Activated naive CD4-positive, alpha-beta T cell treated with anti-CD3 and anti-CD28 coated beads, Interleukin-2, amount 50 U/mL, for 72 hours (primary cell): ENCODE data around the gene PCP2. TPM values are rescaled to one million over a fixed set of nuclear protein-coding genes. Genes with fewer than 3 reads are reported as not detected.
"Not testable (repeated sequence)": the region's sequence is repeated elsewhere in the genome, so short reads cannot be mapped to it uniquely, and the experiment has no call there.

Experiments used
- ATAC-seq, 2 donors: fragments of 150-1000 bp; cut with Tn5 transposase; 2 replicates each; pipeline ENCODE4 v1.10.0; 2021; ENCODE audit warnings: mild to moderate bottlenecking in 2 of 2, moderate library complexity in 2 of 2
- DNase-seq, 2 donors: peaks; one replicate each; pipeline ENCODE4 v3.0.0; 2021 to 2022; ENCODE audit warnings: low spot score in 2 of 2
- H3K27ac Mint-ChIP-seq, 2 donors: one replicate each; pipeline ENCODE4 v1.8.0; 2022; ENCODE audit warnings: mild to moderate bottlenecking in 2 of 2, mixed read lengths in 2 of 2
- H3K36me3 Mint-ChIP-seq, 2 donors: one replicate each; pipeline ENCODE4 v1.8.0; 2022; ENCODE audit warnings: mixed read lengths in 2 of 2
- H3K9me3 Mint-ChIP-seq, 2 donors: one replicate each; pipeline ENCODE4 v1.8.0; 2022; ENCODE audit warnings: mixed read lengths in 2 of 2
- total RNA-seq, 2 donors: library from RNA; stranded (reverse); gene quantifications; one replicate each; pipeline ENCODE4 v1.2.3, GENCODE V29; 2022

PCP2 gene
- total RNA-seq, 2 donors from 2014 or later = 1.8 to 4.2 TPM

DNA sequence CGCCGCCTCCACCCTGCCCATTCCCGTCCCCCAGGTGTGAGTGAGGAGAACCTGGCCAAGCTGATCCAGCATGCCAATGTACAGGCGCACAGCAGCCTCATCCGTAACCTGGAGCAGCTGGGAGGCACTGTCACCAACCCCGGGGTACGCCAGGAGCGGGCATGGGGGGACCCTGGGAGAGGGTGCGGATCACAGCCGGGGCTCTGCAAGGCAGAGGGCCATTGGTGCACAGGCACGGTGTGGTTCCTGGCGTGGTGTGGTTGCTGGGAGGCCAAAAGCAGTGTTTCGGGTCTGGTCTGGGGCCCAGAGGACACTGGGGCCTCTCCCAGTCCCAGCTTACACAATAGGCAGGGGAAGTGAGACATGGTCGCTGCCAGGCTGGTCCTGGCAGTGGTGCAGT lies 11.6 kb upstream of the PCP2 start:
- Mint-ChIP-seq H3K27ac (no peak overlapping the region), H3K9me3 (peaks cover 2% of the 10 kb centered on the region in 2 donors), H3K36me3 (peaks cover 3 to 4% of the 10 kb centered on the region in 2 donors)
- DNase-seq (no peak), ATAC-seq (no peak)

DNA sequence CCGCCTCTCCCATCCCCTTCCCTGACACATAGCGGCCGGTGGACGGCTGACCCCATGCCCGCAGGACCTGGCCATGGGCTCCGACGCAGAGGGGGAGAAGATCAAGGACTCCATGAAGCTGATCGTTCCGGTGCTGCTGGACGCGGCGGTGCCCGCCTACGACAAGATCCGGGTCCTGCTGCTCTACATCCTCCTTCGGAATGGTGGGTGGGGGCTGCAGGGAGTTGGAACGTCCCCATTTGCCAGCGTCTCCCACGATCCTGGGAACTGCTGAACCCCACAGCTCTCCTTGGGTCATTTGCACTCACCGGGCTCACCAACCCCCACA lies 11.0 kb upstream of the PCP2 start:
- ATAC-seq (no peak), DNase-seq (no peak)
- H3K36me3 Mint-ChIP-seq = peaks cover 9 to 10% of the 10 kb centered on the region in 2 donors
- H3K27ac Mint-ChIP-seq = no peak overlapping the region
- peaks cover 7 to 8% of the 10 kb centered on the region in 2 donors for H3K9me3 Mint-ChIP-seq

DNA sequence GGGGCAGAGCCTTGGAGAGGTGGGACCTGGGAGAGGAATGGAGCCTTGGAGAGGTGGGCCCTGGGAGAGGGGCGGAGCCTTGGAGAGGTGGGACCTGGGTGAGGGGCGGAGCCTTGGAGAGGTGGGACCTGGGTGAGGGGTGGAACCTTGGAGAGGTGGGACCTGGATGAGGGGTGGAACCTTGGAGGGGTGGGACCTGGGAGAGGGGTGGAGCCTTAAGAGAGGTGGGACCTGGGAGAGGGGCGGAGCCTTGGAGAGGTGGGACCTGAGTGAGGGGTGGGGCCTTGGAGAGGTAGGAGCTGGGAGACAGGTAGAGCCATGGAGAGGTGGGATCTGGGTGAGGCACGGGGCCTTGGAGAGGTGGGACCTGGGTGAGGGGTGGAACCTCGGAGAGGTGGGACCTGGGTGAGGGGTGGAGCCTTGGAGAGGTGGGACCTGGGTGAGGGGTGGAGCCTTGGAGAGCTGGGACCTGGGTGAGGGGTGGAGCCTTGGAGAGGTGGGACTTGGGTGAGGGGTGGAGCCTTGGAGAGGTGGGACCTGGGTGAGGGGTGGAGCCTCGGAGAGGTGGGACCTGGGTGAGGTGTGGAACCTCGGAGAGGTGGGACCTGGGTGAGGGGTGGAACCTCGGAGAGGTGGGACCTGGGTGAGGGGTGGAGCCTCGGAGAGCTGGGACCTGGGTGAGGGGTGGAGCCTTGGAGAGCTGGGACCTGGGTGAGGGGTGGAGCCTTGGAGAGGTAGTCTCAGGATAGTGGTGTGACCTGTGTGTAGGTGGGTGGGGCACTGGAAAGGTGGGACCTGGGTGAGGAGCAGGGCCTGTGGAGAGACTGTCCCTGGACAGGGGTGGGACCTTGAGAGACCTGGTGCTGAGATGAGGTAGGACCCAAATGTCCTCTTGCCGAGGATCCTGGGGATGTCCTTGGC lies 10.4 kb upstream of the PCP2 start:
- ATAC-seq (peak in 1 of 2 donors; percentile 46), DNase-seq (peak in 1 of 2 donors; percentile 27)
- not testable (repeated sequence) for H3K27ac Mint-ChIP-seq, H3K9me3 Mint-ChIP-seq
- peaks cover 10 to 16% of the 10 kb centered on the region in 2 donors for H3K36me3 Mint-ChIP-seq

DNA sequence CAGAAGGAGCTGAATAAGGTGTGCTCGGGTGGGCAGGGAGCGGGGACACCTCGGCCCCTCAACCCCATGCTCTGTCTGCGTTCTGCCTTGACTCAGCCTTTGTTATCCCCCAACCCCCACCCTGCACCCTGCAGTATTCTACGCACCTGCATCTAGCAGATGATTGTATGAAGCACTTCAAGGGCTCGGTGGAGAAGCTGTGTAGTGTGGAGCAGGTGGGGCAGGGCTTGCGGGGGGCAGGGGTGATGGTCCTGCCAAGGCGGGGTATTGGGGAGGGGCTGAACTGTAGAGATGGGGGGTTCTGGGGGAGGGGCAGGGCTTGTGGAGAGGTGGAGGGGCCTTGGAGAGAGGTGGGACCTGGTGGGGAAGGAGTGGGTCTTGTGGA lies 9.5 kb upstream of the PCP2 start:
- Mint-ChIP-seq H3K27ac (peak overlapping the region in 1 of 2 donors; percentile 87), H3K36me3 (peaks cover 10 to 17% of the 10 kb centered on the region in 2 donors), H3K9me3 (peaks cover 7 to 8% of the 10 kb centered on the region in 2 donors)
- DNase-seq (no peak), ATAC-seq (no peak)

DNA sequence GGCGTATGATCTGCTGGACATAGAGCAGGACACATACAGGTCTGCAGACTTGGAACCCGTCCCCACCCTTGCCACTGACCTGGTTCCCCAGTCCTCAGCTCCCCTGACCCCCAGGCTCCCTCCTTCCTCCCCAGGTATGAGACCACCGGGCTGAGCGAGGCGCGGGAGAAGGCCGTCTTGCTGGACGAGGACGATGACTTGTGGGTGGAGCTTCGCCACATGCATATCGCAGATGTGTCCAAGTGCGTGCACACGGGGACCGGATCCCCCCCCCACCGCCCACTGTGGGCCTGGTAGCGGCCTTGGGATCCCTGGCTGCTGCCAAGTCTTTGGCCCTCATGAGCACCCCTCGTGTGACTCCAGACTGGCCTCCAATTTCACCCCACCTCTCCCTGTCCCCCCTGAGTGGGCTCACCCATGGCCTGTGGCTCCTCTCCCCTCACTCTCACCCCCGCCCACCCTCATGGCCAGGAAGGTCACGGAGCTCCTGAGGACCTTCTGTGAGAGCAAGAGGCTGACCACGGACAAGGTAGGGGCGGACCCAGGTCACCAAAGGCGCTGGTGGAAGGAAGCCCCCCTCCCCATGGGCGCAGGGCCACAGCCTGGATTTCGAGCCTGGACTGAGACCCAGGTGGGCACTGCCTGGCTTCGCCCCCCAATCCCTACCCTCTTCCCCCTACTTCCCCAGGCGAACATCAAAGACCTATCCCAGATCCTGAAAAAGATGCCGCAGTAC lies 8.9 kb upstream of the PCP2 start:
- Mint-ChIP-seq H3K36me3 (peaks cover 10 to 17% of the 10 kb centered on the region in 2 donors), H3K27ac (no peak overlapping the region), H3K9me3 (peaks cover 7 to 8% of the 10 kb centered on the region in 2 donors)
- DNase-seq (no peak), ATAC-seq (no peak)

DNA sequence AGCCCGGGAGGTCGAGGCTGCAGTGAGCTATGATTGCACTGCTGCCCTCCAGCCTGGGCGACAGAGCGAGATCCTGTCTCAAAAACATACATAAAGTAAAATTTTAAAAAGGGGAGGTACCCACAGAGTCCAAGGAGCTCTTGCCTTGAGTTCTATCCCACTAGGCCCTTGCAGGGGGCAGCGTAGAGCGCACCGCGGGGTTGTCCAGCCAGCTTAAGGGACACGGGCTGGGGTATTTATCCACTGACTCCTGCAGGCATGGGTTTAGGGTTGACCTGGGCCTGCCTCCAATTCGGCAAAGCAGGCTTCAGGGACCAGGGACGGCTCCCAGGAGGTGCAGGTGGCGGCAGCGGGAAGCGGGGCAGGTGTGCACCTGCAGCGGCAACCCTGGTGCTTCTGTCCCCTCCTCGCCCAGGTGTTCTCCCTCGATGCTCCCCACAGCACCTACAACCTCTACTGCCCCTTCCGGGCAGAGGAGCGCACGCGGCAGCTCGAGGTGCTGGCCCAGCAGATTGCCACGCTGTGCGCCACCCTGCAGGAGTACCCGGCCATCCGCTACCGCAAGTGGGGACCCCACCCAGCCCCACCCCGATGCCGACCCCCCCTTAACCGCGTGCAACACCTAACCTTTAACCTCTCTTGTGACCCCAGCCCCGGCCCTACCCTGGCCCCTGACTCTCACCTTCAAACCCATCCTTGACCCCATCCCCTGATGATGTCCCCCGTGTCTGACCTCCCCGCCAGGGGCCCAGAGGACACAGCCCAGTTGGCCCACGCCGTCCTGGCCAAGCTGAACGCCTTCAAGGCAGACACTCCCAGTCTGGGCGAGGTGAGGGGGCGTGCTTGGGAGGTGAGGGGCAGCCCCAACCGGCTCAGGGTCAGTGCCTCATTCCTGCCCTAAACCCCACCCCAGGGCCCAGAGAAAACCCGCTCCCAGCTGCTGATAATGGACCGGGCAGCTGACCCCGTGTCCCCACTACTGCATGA lies 8.1 kb upstream of the PCP2 start:
- Mint-ChIP-seq H3K27ac (no peak overlapping the region), H3K36me3 (peaks cover 10 to 17% of the 10 kb centered on the region in 2 donors), H3K9me3 (peaks cover 7 to 8% of the 10 kb centered on the region in 2 donors)
- no peak for ATAC-seq
- DNase-seq = no peak

DNA sequence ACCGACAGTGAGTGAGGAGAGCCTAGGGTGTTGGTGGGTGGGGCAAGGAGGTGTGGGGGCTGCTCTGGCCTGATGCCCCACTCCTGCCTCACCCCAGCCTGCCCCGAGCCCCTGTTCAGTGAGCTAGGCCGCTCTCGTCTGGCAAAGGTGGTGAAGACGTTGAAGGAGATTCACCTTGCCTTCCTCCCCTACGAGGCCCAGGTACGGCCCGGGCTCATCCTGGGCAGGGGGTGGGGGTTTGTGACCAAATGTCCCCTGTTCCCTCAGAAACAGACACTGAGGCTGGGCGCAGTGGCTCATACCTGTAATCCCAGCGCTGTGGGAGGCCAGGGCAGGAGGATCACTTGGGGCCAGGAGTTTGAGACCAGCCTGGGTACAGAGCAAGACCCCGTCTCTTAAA lies 7.3 kb upstream of the PCP2 start:
- Mint-ChIP-seq H3K9me3 (peaks cover 7 to 8% of the 10 kb centered on the region in 2 donors), H3K27ac (no peak overlapping the region), H3K36me3 (peaks cover 10 to 17% of the 10 kb centered on the region in 2 donors)
- ATAC-seq = no peak
- DNase-seq = no peak

DNA sequence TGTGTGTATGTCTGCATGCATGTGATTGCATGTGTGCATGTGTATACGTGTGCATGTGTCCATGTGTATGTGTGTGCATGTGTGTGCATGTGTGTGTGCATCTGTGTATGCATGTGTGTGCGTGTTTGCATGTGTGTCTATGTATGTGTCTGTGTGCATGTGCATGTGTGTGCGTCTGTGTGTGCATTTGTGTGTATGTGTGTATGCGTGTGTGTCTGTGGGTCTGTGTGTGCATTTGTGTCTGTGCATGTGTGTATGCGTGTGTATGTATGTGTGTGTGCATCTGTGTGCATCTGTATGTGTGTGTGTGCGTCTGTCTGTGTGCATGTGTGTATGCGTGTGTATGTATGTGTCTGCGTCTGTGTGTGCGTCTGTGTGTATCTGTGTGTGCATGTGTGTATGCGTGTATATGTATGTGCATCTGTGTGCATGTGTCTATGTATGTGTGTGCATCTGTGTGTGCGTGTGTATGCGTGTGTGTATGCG lies 6.4 kb upstream of the PCP2 start:
- Mint-ChIP-seq H3K27ac (no peak overlapping the region), H3K9me3 (peaks cover 7 to 8% of the 10 kb centered on the region in 2 donors), H3K36me3 (peaks cover 10 to 17% of the 10 kb centered on the region in 2 donors)
- no peak for ATAC-seq
- DNase-seq = no peak

DNA sequence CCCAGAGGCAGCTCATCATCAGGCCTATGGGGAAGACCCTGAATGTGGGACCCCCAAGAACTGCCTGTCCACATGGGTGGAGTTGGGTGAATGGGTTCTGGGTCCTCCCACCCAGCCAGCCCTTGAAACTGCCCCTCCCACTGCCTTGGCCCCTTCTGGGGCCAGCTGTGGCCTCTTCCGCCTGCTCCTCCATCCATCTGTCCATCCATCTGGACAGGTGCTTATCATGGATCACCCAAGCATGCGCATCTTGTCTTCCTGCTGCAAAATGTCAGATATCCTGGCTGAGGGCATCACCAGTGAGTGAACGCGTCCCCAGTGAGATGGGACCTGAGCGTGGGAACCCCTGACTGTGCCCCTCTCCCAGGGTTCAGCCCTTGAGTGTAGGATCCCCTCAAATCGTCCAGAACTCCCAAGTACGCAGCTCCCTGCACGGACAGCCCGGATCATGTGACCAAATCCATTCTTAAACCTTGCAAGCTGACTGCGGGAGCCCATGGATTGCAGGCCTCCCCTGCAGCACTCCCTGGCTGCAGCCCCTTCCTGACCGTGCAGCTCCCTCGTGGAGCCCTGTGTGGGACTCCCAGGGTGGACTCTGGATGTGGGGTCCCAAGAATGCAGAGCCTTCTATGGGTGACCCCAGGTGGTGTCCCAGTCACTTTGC lies 5.4 kb upstream of the PCP2 start:
- no peak overlapping the region for H3K27ac Mint-ChIP-seq
- ATAC-seq (no peak), DNase-seq (no peak)
- peaks cover 7 to 8% of the 10 kb centered on the region in 2 donors for H3K9me3 Mint-ChIP-seq
- peaks cover 10 to 17% of the 10 kb centered on the region in 2 donors for H3K36me3 Mint-ChIP-seq

DNA sequence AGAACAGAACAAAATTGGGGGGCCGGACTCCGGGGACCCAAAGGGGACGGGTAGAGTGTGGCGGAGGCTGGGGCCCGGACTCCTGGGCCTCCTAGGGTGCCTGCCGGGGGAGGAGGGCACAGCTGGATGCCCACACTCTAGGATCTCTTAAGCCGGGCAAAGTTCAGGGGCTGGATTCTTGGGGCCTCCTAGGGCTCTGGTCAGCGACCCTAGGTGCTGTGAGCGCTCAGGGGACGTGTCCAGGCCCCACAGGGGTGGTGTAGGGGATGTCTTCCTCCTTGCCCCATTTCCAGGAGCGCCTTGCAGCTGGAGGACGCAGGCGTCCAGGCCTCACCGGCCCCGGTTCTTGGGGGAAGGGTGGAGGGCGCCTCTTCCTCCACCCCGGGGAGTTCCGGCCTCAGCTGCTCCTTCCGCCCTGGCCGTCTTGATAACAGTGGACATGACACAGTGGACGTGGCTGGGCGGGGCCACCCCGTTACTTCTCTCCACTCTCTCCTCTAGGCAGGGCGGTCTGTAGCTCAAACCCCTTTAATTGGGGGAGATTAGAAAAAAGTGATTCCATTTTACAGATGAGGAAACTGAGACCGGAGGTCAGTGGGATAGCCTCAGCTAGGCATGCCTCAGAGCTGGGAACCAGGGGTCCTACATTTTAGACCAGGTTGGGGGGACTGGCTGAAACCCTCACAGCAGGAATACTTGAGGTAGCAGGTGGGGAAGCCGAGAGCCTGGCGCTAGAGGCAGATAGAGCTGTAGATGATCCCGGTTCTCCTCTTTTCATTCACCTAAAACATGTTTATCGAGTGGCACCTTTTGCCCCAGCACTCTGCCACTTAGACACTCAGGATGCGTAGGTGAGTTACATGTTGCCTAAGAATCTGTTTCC lies 4.1 kb upstream of the PCP2 start:
- DNase-seq (peak in 1 of 2 donors; percentile 20), ATAC-seq (peak; percentile 27 to 35)
- Mint-ChIP-seq H3K36me3 (peaks cover 10 to 17% of the 10 kb centered on the region in 2 donors), H3K9me3 (peaks cover 7 to 8% of the 10 kb centered on the region in 2 donors), H3K27ac (peak overlapping the region; percentile 74 to 91)

DNA sequence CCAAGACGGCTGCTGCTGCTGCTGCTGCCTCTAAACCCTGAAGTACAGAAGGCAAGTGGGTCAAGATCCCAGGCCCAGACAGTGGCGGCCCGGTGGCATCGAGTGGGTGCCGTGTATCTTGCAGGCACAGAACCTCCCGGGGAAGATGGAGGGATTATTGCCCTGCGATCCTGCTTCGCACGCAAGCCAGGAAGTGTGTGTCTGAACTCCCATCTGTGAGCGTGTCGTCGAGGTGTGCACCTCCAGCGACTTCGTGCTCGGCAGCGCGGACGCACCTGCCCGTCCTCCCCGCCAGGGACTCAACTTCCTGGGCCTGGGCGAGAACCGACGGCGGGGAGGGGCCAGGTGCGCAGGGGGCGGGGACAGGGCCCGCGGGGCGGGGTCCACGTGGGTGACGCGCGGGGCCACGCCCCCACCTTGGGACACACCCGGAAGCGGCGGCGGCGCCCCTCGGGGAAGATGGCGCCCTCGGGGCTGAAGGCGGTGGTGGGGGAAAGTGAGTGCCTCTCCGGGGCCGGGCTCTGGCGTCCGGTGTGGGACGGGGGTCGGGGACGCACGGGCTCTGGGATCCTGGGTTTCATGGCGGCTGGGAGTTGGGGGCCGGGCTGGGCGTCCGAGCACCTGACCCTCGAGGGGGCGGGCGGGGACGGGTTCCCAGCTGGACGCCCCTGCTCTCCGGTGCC lies 3.3 kb upstream of the PCP2 start, which contains the start of gene STXBP2:
STXBP2 (plus strand) TSS at position 420 of the 683 bp plus-strand sequence; CDS start at position 460, 40 bp downstream.
- peak within 1 kb of the TSS; percentile 87 to 91 for H3K27ac Mint-ChIP-seq
- DNase-seq = peak; percentile 88 to 94
- peaks cover 10 to 17% of the 10 kb centered on the region in 2 donors for H3K36me3 Mint-ChIP-seq
- ATAC-seq = peak; percentile 94 to 98
- peaks cover 7 to 8% of the 10 kb centered on the region in 2 donors for H3K9me3 Mint-ChIP-seq

DNA sequence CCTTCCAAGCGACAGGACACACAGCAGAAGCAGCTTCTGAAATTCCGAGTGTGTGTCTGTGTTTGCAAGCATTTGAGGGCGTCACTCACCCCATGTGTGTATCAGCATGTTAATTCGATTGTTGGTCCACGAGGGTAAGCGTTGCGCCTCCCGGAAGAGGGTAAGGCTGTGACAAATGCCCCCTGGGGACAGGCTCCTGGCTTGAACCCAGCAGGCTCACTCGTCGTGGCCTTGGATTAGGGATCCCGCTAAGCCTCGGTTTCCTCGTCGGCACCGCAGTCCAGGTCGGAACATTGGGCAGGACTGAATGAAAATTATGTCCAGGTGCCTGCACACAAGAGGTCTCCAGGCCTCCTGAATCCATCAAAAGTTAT lies 2.8 kb upstream of the PCP2 start:
- ATAC-seq (no peak), DNase-seq (no peak)
- Mint-ChIP-seq H3K27ac (peak overlapping the region in 1 of 2 donors; percentile 91), H3K9me3 (peaks cover 7 to 8% of the 10 kb centered on the region in 2 donors), H3K36me3 (peaks cover 10 to 17% of the 10 kb centered on the region in 2 donors)

DNA sequence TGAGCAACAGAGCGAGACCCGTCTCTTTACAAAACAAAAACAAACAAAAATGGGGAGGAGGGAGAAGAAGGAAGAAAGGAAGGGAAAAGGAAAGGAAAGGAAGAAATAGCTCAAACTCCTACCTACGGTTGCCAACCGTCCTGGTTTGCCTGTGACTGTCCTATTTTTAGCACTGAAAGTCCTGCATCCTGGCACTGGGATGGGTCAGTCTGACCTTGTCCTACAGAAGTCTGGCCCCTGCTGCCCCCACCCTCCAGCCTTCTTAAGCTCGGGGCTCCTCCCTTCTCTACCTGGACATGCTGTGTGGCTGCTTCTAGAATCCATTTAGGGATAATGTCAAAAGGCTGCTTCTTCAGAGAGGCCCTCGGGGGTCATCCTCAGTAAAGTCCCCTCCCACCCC lies 2.2 kb upstream of the PCP2 start:
- peak overlapping the region in 1 of 2 donors; percentile 91 for H3K27ac Mint-ChIP-seq
- ATAC-seq (no peak), DNase-seq (no peak)
- H3K36me3 Mint-ChIP-seq = peaks cover 11 to 17% of the 10 kb centered on the region in 2 donors
- peaks cover 7 to 8% of the 10 kb centered on the region in 2 donors for H3K9me3 Mint-ChIP-seq
